Sigmoid colon (tissue), 4 donors: ENCODE results near the gene TMEM243.

Source experiments
- CTCF ChIP-seq, 4 experiments: fragments of 450-650 bp in 3 of 4; fragments of 200-600 bp in 1 of 4; IDR thresholded peaks; one replicate each; pipeline ENCODE4 v1.5.1; 2016 to 2019; ENCODE audit warnings: antibody characterized with exemption in 4 of 4, mild to moderate bottlenecking in 3 of 4, moderate library complexity in 2 of 4
- POLR2A ChIP-seq, 2 donors: fragments of 450-650 bp; IDR thresholded peaks; one replicate each; pipeline ENCODE4 v1.6.1; 2016; ENCODE audit warnings: antibody characterized with exemption in 2 of 2, mild to moderate bottlenecking in 2 of 2, moderate library complexity in 2 of 2
- POLR2AphosphoS5 ChIP-seq, 4 donors: sonication (generic); formaldehyde crosslinking; IDR thresholded peaks; one replicate each; pipeline ENCODE4 v1.6.1; 2017; ENCODE audit warnings: antibody characterized with exemption in 4 of 4

- no peak for TF ChIP-seq CTCF (IDR thresholded peaks at IDR 0.05)
- no peak for TF ChIP-seq POLR2A (IDR thresholded peaks at IDR 0.05)
- TF ChIP-seq POLR2AphosphoS5 (IDR thresholded peaks at IDR 0.05): no peak
These were observed 20.3 kb downstream of the TMEM243 start for GRCh38 chr7:87199241-87199640.
